NCI-H82 treated with DMSO at 0.1 percent for 48 hours (cell line): ENCODE data around the gene LRRC52.

Experiments used
- DNase-seq: peaks from one replicate; lab custom pipeline; 2025; ENCODE audit not compliant: unreplicated experiment; lab: John Stamatoyannopoulos, UW

The LRRC52 gene

GRCh38 chr1:165537356-165538109 is 6.3 kb upstream of the LRRC52 start:
- DNase-seq, result no peak

GRCh38 chr1:165539306-165539705 is 4.5 kb upstream of the LRRC52 start:
- no peak for DNase-seq

- DNase-seq, result no peak
Observed at GRCh38 chr1:165539908-165540307, 3.9 kb upstream of the LRRC52 start.

GRCh38 chr1:165542015-165542631 is 1.7 kb upstream of the LRRC52 start:
- DNase-seq, result no peak

- DNase-seq, result no peak
Observed at GRCh38 chr1:165542647-165543046, 1.2 kb upstream of the LRRC52 start.

GRCh38 chr1:165544996-165545395 is 1.2 kb downstream of the LRRC52 start:
- DNase-seq, result no peak

GRCh38 chr1:165545974-165546373 is 2.2 kb downstream of the LRRC52 start:
- DNase-seq, result no peak

GRCh38 chr1:165549973-165550372 is 6.2 kb downstream of the LRRC52 start:
- no peak for DNase-seq

GRCh38 chr1:165551469-165551868 is 7.7 kb downstream of the LRRC52 start:
- DNase-seq, result no peak

- no peak for DNase-seq
Observed at GRCh38 chr1:165560883-165561656, 17.3 kb downstream of the LRRC52 start.

- no peak for DNase-seq
Observed at GRCh38 chr1:165562571-165562970, 18.8 kb downstream of the LRRC52 start.

GRCh38 chr1:165563551-165563950 is 19.8 kb downstream of the LRRC52 start:
- no peak for DNase-seq

- no peak for DNase-seq
Observed at GRCh38 chr1:165564561-165564960, 20.8 kb downstream of the LRRC52 start.

- no peak for DNase-seq
Observed at GRCh38 chr1:165565751-165566490, 22.1 kb downstream of the LRRC52 start.

- peak; percentile 99 for DNase-seq
Observed at GRCh38 chr1:165570078-165570477, 26.3 kb downstream of the LRRC52 start.

GRCh38 chr1:165573787-165574186 is 30.0 kb downstream of the LRRC52 start:
- no peak for DNase-seq

- DNase-seq, result no peak
Observed at GRCh38 chr1:165574295-165574694, 30.5 kb downstream of the LRRC52 start.

- no peak for DNase-seq
Observed at GRCh38 chr1:165575468-165576099, 31.8 kb downstream of the LRRC52 start.

GRCh38 chr1:165576536-165576935 is 32.7 kb downstream of the LRRC52 start:
- no peak for DNase-seq

GRCh38 chr1:165577707-165578106 is 33.9 kb downstream of the LRRC52 start:
- DNase-seq, result peak; percentile 44
